Duodenal mucosa (tissue), 2 donors: Measurements from ENCODE around the gene NRM.

Experiments
- H3K27ac ChIP-seq: one replicate; pipeline ENCODE4 v1.7.0; 2013; ENCODE audit warnings: low read depth, low read length
- H3K27me3 ChIP-seq, 2 donors: one replicate each; pipeline ENCODE4 v1.7.0; 2013; ENCODE audit warnings: low read length in 2 of 2, control low read depth in 1 of 2; ENCODE audit not compliant: insufficient read depth in 2 of 2, control insufficient read depth in 1 of 2
- H3K36me3 ChIP-seq, 2 donors: one replicate each; pipeline ENCODE4 v1.7.0; 2013; ENCODE audit warnings: low read length in 2 of 2, control low read depth in 1 of 2; ENCODE audit not compliant: insufficient read depth in 2 of 2, control insufficient read depth in 1 of 2
- H3K4me1 ChIP-seq, 2 donors: one replicate each; pipeline ENCODE4 v1.7.0; 2013; ENCODE audit warnings: low read length in 2 of 2, control low read depth in 1 of 2; ENCODE audit not compliant: insufficient read depth in 2 of 2, control insufficient read depth in 1 of 2
- H3K4me3 ChIP-seq, 2 donors: one replicate each; pipeline ENCODE4 v1.7.0; 2013; ENCODE audit warnings: low read length in 2 of 2, low read depth in 1 of 2
- H3K9ac ChIP-seq, 2 donors: one replicate each; pipeline ENCODE4 v1.7.0; 2013; ENCODE audit warnings: low read length in 2 of 2, low read depth in 1 of 2
- H3K9me3 ChIP-seq, 2 donors: one replicate each; pipeline ENCODE4 v1.7.0; 2013; ENCODE audit warnings: low read length in 2 of 2, control low read depth in 1 of 2; ENCODE audit not compliant: control insufficient read depth in 1 of 2

Gene NRM

GRCh38 chr6:30709101-30709868 is 18.5 kb upstream of the NRM start:
- H3K27me3 ChIP-seq, result no peaks in the 10 kb centered on the region
- peaks cover 0 to 3% of the 10 kb centered on the region in 2 donors for H3K4me1 ChIP-seq
- H3K9ac ChIP-seq, result no peak overlapping the region
- no peak overlapping the region for H3K4me3 ChIP-seq
- H3K9me3 ChIP-seq, result no peaks in the 10 kb centered on the region
- H3K36me3 ChIP-seq, result peaks cover 13 to 48% of the 10 kb centered on the region in 2 donors
- H3K27ac ChIP-seq, result no peak overlapping the region

DNA sequence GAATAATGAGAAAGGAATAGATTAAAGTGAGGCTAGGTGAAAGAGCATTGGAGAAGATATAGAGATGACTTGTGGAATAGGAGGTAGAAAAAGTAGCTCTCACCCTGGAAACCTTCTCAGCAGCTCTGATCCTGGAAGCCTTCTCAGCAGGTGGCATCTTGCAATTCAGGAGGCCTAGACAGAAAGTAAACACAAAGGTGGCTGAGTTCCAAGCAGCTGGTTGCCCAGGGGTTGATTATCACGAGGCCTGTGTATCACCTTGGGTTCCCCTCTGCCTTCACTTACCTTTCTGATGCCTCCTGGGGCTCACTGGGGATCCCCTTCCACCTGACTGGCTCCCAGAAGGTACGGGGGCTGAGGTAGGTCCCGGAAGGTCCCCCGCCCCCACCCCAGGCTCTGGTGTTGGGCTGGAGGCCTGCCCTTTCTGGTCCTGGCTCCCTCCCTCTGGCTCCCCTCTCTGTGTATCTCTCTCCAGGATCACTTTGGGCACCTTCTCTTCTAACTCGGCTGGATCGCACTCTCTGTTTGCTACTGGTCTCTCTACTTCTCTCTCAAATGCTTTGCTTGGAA is 16.6 kb upstream of the NRM start:
- Histone ChIP-seq H3K4me1 (peaks cover 0 to 3% of the 10 kb centered on the region in 2 donors), H3K4me3 (no peak overlapping the region), H3K36me3 (peaks cover 13 to 42% of the 10 kb centered on the region in 2 donors), H3K9me3 (no peaks in the 10 kb centered on the region), H3K27ac (no peak overlapping the region), H3K9ac (no peak overlapping the region), H3K27me3 (no peaks in the 10 kb centered on the region)

- no peaks in the 10 kb centered on the region for H3K9me3 ChIP-seq
- peaks cover 5 to 27% of the 10 kb centered on the region in 2 donors for H3K36me3 ChIP-seq
- H3K4me1 ChIP-seq, result peaks cover 0 to 3% of the 10 kb centered on the region in 2 donors
- no peak overlapping the region for H3K4me3 ChIP-seq
- H3K27ac ChIP-seq, result no peak overlapping the region
- H3K27me3 ChIP-seq, result no peaks in the 10 kb centered on the region
- no peak overlapping the region for H3K9ac ChIP-seq
Observed at GRCh38 chr6:30705620-30706019, 14.8 kb upstream of the NRM start.

- H3K4me3 ChIP-seq, result no peak overlapping the region
Observed at GRCh38 chr6:30703821-30704220, 13.0 kb upstream of the NRM start.

GRCh38 chr6:30703011-30703410 is 12.2 kb upstream of the NRM start:
- Histone ChIP-seq H3K36me3 (peaks cover 5 to 20% of the 10 kb centered on the region in 2 donors), H3K9ac (no peak overlapping the region), H3K4me1 (peaks cover 0 to 3% of the 10 kb centered on the region in 2 donors), H3K27ac (no peak overlapping the region), H3K9me3 (no peaks in the 10 kb centered on the region), H3K4me3 (no peak overlapping the region), H3K27me3 (no peaks in the 10 kb centered on the region)

More at GRCh38 chr6:30703821-30704220, 13.0 kb upstream of the NRM start:
- H3K9ac ChIP-seq, result no peak overlapping the region
- H3K27me3 ChIP-seq, result no peaks in the 10 kb centered on the region
- no peak overlapping the region for H3K27ac ChIP-seq
- peaks cover 5 to 25% of the 10 kb centered on the region in 2 donors for H3K36me3 ChIP-seq
- no peaks in the 10 kb centered on the region for H3K9me3 ChIP-seq
- H3K4me1 ChIP-seq, result peaks cover 0 to 3% of the 10 kb centered on the region in 2 donors

DNA sequence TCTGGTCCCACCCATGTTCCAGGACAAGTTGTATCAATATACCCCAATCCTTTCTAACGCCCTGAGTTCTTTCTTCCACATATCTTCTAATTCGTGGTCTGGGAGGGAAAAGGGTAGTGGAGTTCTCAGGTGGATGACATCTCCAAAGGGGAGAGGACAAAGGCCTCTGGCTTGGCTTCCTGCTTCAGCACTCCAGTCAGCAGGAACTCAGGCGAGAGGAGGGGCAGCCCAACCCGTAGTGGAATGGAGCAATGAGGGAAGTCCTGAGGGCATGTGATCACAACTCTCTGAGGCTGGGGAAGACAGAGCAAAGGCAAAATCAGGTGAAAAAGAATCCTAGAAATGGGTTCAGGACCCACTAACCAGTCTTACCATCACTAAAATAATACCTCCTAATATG is 9.6 kb upstream of the NRM start:
- no peaks in the 10 kb centered on the region for H3K9me3 ChIP-seq
- H3K27me3 ChIP-seq, result no peaks in the 10 kb centered on the region
- H3K4me3 ChIP-seq, result no peak overlapping the region
- no peak overlapping the region for H3K9ac ChIP-seq
- no peaks in the 10 kb centered on the region for H3K4me1 ChIP-seq
- peaks cover 5 to 20% of the 10 kb centered on the region in 2 donors for H3K36me3 ChIP-seq
- H3K27ac ChIP-seq, result no peak overlapping the region

DNA sequence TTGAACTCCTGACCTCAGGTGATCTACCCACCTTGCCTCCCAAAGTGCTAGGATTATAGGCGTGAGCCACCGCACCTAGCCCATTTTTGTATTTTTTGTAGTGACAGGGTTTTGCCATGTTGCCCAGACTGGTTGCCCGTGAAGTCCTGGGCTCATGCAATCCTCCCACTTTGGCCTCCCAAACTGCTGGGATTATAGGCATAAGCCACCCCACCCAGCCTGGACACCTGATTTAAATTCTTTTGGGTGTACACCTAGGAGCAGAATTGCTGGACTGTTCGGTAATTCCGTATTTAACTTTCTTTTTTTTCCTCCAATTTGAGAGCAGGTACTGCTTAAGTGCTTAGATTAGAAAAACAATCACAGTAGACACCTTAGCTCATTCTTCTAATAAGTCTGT is 5.6 kb upstream of the NRM start:
- Histone ChIP-seq H3K27ac (no peak overlapping the region), H3K9ac (no peak overlapping the region), H3K27me3 (no peaks in the 10 kb centered on the region), H3K4me3 (no peak overlapping the region), H3K4me1 (peaks cover 0 to 2% of the 10 kb centered on the region in 2 donors), H3K9me3 (no peaks in the 10 kb centered on the region), H3K36me3 (peaks cover 0 to 4% of the 10 kb centered on the region in 2 donors)

GRCh38 chr6:30691208-30691847 is 544 bp upstream of the NRM start:
- H3K4me1 ChIP-seq, result peaks cover 27 to 28% of the 10 kb centered on the region in 2 donors
- H3K27me3 ChIP-seq, result no peaks in the 10 kb centered on the region
- no peak overlapping the region for H3K27ac ChIP-seq
- no peaks in the 10 kb centered on the region for H3K9me3 ChIP-seq
- H3K4me3 ChIP-seq, result peak overlapping the region; percentile 91 to 95
- H3K36me3 ChIP-seq, result no peaks in the 10 kb centered on the region
- peak overlapping the region in 1 of 2 donors; percentile 60 for H3K9ac ChIP-seq

- H3K4me1 ChIP-seq, result peaks cover 32 to 37% of the 10 kb centered on the region in 2 donors
- H3K36me3 ChIP-seq, result no peaks in the 10 kb centered on the region
- peak overlapping the region; percentile 60 for H3K9ac ChIP-seq
- no peak overlapping the region for H3K27ac ChIP-seq
- no peaks in the 10 kb centered on the region for H3K27me3 ChIP-seq
- peak overlapping the region; percentile 91 to 95 for H3K4me3 ChIP-seq
- H3K9me3 ChIP-seq, result no peaks in the 10 kb centered on the region
Observed at GRCh38 chr6:30689985-30690384, 799 bp downstream of the NRM start.
